H1 (cell line): ENCODE measurements around the gene PCDHGA1. TPM values are rescaled to one million over a fixed set of nuclear protein-coding genes. Genes with fewer than 3 reads are reported as not detected.

Source experiments
- CTCF ChIA-PET: fragments of 300-600 bp; sonication (Branson Sonifier 250); formaldehyde crosslinking; loops from one replicate; lab custom pipeline; 2021; ENCODE audit not compliant: partially characterized antibody; lab: Charles Lee
- POLR2A ChIA-PET: fragments of 300-600 bp; sonication (Branson Sonifier 250); formaldehyde crosslinking; loops from one replicate; lab custom pipeline; 2021; ENCODE audit warnings: inconsistent platforms; ENCODE audit not compliant: partially characterized antibody; lab: Charles Lee
- DNase-seq, 2 experiments: peaks; one replicate each; pipeline versions ENCODE4 v3.0.0 to v3.0.0-alpha.2; 2010 to 2022; ENCODE audit warnings: low spot score in 2 of 2, low read depth in 1 of 2, mixed read lengths in 1 of 2
- FAIRE-seq: peaks from 2 replicates; lab custom pipeline; 2011; peaks lifted over from hg19 to GRCh38; lab: Jason Lieb, UNC
- H2AFZ ChIP-seq: 2 replicates; pipeline ENCODE4 v1.8.1; 2012; ENCODE audit warnings: low read length, inconsistent platforms
- H2AK5ac ChIP-seq: 2 replicates; pipeline ENCODE4 v1.6.1; 2013; ENCODE audit warnings: low read depth, low read length
- H2BK120ac ChIP-seq: replicated peaks from 2 replicates; pipeline ENCODE3; 2013; ENCODE audit warnings: low read depth, low read length, inconsistent platforms
- H2BK12ac ChIP-seq: 2 replicates; pipeline ENCODE4 v1.6.1; 2013; ENCODE audit warnings: low read depth, low read length
- H2BK15ac ChIP-seq: 2 replicates; pipeline ENCODE4 v1.6.1; 2013; ENCODE audit warnings: low read length
- H2BK20ac ChIP-seq: 2 replicates; pipeline ENCODE4 v1.6.1; 2013; ENCODE audit warnings: low read length
- H2BK5ac ChIP-seq: 2 replicates; pipeline ENCODE4 v1.6.1; 2013; ENCODE audit warnings: low read depth, low read length
- H3K14ac ChIP-seq: 2 replicates; pipeline ENCODE4 v1.6.1; 2013; ENCODE audit warnings: inconsistent platforms; ENCODE audit not compliant: insufficient read length
- H3K18ac ChIP-seq: 2 replicates; pipeline ENCODE4 v1.6.1; 2013; ENCODE audit warnings: low read length; ENCODE audit errors: extremely low read depth
- H3K23ac ChIP-seq: 2 replicates; pipeline ENCODE4 v1.6.1; 2013; ENCODE audit warnings: inconsistent platforms; ENCODE audit not compliant: insufficient read length
- H3K23me2 ChIP-seq: 2 replicates; pipeline ENCODE4 v1.6.1; 2013; ENCODE audit warnings: low read depth, low read length
- H3K27ac ChIP-seq: 2 replicates; pipeline ENCODE4 v1.6.1; 2011; ENCODE audit warnings: low read depth, low read length, inconsistent platforms
- H3K27me3 ChIP-seq, 4 experiments: replicated peaks in 1 of 4; 1 replicate in 1 of 4; 2 replicates in 3 of 4; pipeline versions ENCODE4 v1.6.1 to v1.8.1; 2011 to 2013; ENCODE audit warnings: low read length in 3 of 4, mild to moderate bottlenecking in 3 of 4, inconsistent platforms in 2 of 4, mixed read lengths in 2 of 4, moderate library complexity in 1 of 4; ENCODE audit not compliant: control insufficient read depth in 3 of 4, insufficient read depth in 3 of 4; ENCODE audit errors: extremely low read depth in 1 of 4
- H3K36me3 ChIP-seq, 4 experiments: 2 replicates each; pipeline versions ENCODE4 v1.6.1 to v1.8.1; 2011 to 2013; ENCODE audit warnings: mild to moderate bottlenecking in 4 of 4, low read length in 3 of 4, moderate library complexity in 2 of 4, control low read depth in 1 of 4, inconsistent platforms in 1 of 4; ENCODE audit not compliant: insufficient read depth in 4 of 4, control insufficient read depth in 2 of 4
- H3K4ac ChIP-seq: replicated peaks from 2 replicates; pipeline ENCODE3; 2013; ENCODE audit warnings: low read length, low read depth, mixed read lengths, inconsistent platforms; ENCODE audit not compliant: insufficient read length
- H3K4me1 ChIP-seq, 4 experiments: replicated peaks in 1 of 4; 1 replicate in 1 of 4; 2 replicates in 3 of 4; pipeline versions ENCODE4 v1.6.1 to v1.8.1; 2011 to 2013; ENCODE audit warnings: low read length in 3 of 4, inconsistent platforms in 2 of 4, mixed read lengths in 1 of 4; ENCODE audit not compliant: insufficient read depth in 4 of 4, control insufficient read depth in 3 of 4
- H3K4me2 ChIP-seq, 2 experiments: 2 replicates each; pipeline versions ENCODE4 v1.6.1 to v1.8.1; 2011 to 2013; ENCODE audit warnings: low read depth in 2 of 2, low read length in 2 of 2, control low read depth in 1 of 2, inconsistent platforms in 1 of 2, mild to moderate bottlenecking in 1 of 2; ENCODE audit not compliant: insufficient read depth in 1 of 2
- H3K4me3 ChIP-seq, 4 experiments: fragments of 200-600, 300-600 bp in 1 of 4; sonication (generic), shearing (Covaris generic), sonication (Bioruptor Twin) in 1 of 4; 2 replicates each; pipeline versions ENCODE4 v1.5.1 to v1.8.1; 2011 to 2016; ENCODE audit warnings: low read length in 4 of 4, low read depth in 3 of 4, control low read depth in 2 of 4, inconsistent platforms in 2 of 4, mild to moderate bottlenecking in 2 of 4, mixed read lengths in 1 of 4, moderate library complexity in 1 of 4; ENCODE audit not compliant: insufficient read depth in 2 of 4; ENCODE audit errors: extremely low read depth in 1 of 4
- H3K56ac ChIP-seq: replicated peaks from 2 replicates; pipeline ENCODE3; 2013; ENCODE audit warnings: low read depth, mild to moderate bottlenecking, mixed read lengths, low read length, inconsistent platforms; ENCODE audit not compliant: insufficient read length
- H3K79me1 ChIP-seq: 2 replicates; pipeline ENCODE4 v1.6.1; 2013; ENCODE audit warnings: low read depth, low read length, control low read depth
- H3K79me2 ChIP-seq, 2 experiments: 2 replicates each; pipeline versions ENCODE4 v1.6.1 to v1.8.1; 2012 to 2013; ENCODE audit warnings: low read length in 2 of 2, mild to moderate bottlenecking in 2 of 2, inconsistent platforms in 1 of 2; ENCODE audit not compliant: insufficient read depth in 2 of 2, control insufficient read depth in 1 of 2
- H3K9ac ChIP-seq, 4 experiments: replicated peaks in 1 of 4; 1 replicate in 1 of 4; 2 replicates in 3 of 4; pipeline versions ENCODE4 v1.6.1 to v1.8.1; 2011 to 2013; ENCODE audit warnings: low read depth in 3 of 4, low read length in 3 of 4, control low read depth in 2 of 4, mild to moderate bottlenecking in 2 of 4, moderate library complexity in 2 of 4, inconsistent platforms in 1 of 4; ENCODE audit errors: extremely low read depth in 1 of 4
- H3K9me3 ChIP-seq, 2 experiments: 2 replicates each; pipeline versions ENCODE4 v1.6.1 to v1.8.1; 2012 to 2013; ENCODE audit warnings: mild to moderate bottlenecking in 2 of 2, moderate library complexity in 2 of 2, control low read depth in 1 of 2, inconsistent platforms in 1 of 2, low read depth in 1 of 2, low read length in 1 of 2, mixed read lengths in 1 of 2; ENCODE audit not compliant: insufficient read depth in 2 of 2
- H4K20me1 ChIP-seq, 2 experiments: replicated peaks in 1 of 2; 2 replicates each; pipeline versions ENCODE3 to v1.8.1; 2011 to 2013; ENCODE audit warnings: inconsistent platforms in 2 of 2, low read length in 2 of 2, mild to moderate bottlenecking in 1 of 2; ENCODE audit not compliant: insufficient read depth in 2 of 2, control insufficient read depth in 1 of 2
- H4K5ac ChIP-seq: 2 replicates; pipeline ENCODE4 v1.6.1; 2013; ENCODE audit warnings: low read length, low read depth, mixed read lengths, inconsistent platforms; ENCODE audit not compliant: insufficient read length
- H4K8ac ChIP-seq: 2 replicates; pipeline ENCODE4 v1.8.0; 2013; ENCODE audit warnings: mild to moderate bottlenecking, moderate library complexity, low read length, inconsistent platforms; ENCODE audit not compliant: insufficient read depth; ENCODE audit errors: extremely low read depth
- H4K91ac ChIP-seq: replicated peaks from 2 replicates; pipeline ENCODE3; 2013; ENCODE audit warnings: low read length, mixed read lengths, inconsistent platforms; ENCODE audit not compliant: insufficient read length
- ASH2L ChIP-seq: fragments of 200-600, 300-600 bp; sonication (generic); IDR thresholded peaks from one replicate; pipeline ENCODE4 v1.7.1; 2017; ENCODE audit warnings: low read length
- BRCA1 ChIP-seq: IDR thresholded peaks from 2 replicates; pipeline ENCODE4 v1.6.1; 2012; ENCODE audit warnings: low read depth, low read length, improper control_type of control experiment
- CBX8 ChIP-seq: fragments of 300-800, 300-1000 bp; sonication (generic); IDR thresholded peaks from 2 replicates; pipeline ENCODE4 v1.7.1; 2016; ENCODE audit warnings: low read depth, low read length, borderline replicate concordance
- CHD2 ChIP-seq: IDR thresholded peaks from 2 replicates; pipeline ENCODE4 v1.6.1; 2012; ENCODE audit warnings: low read length, improper control_type of control experiment
- EGR1 ChIP-seq: IDR thresholded peaks from 2 replicates; pipeline ENCODE4 v1.6.1; 2011; ENCODE audit warnings: low read depth, low read length, borderline replicate concordance
- JUN ChIP-seq: IDR thresholded peaks from 2 replicates; pipeline ENCODE4 v1.6.1; 2011; ENCODE audit warnings: low read depth, mild to moderate bottlenecking, improper control_type of control experiment, low read length
- MAFK ChIP-seq: IDR thresholded peaks from 2 replicates; pipeline ENCODE4 v1.6.1; 2012; ENCODE audit warnings: low read depth, mild to moderate bottlenecking, improper control_type of control experiment, low read length
- NANOG ChIP-seq: IDR thresholded peaks from 2 replicates; pipeline ENCODE4 v1.6.1; 2011; ENCODE audit warnings: low read length, low read depth, mild to moderate bottlenecking, inconsistent platforms; ENCODE audit not compliant: insufficient read depth, poor library complexity, severe bottlenecking
- RFX5 ChIP-seq: IDR thresholded peaks from 2 replicates; pipeline ENCODE4 v1.6.1; 2011; ENCODE audit warnings: low read depth, low read length, improper control_type of control experiment, borderline replicate concordance
- SAP30 ChIP-seq: fragments of 300-600 bp; sonication (generic); IDR thresholded peaks from 2 replicates; pipeline ENCODE4 v1.7.1; 2012; ENCODE audit warnings: low read length, moderate library complexity, mild to moderate bottlenecking, inconsistent platforms; ENCODE audit not compliant: insufficient read depth, insufficient replicate concordance
- SIRT6 ChIP-seq: IDR thresholded peaks from one replicate; pipeline ENCODE4 v1.7.1; 2012; ENCODE audit warnings: low read length, inconsistent platforms
- SP2 ChIP-seq: IDR thresholded peaks from 2 replicates; pipeline ENCODE4 v1.6.1; 2012; ENCODE audit warnings: mild to moderate bottlenecking, low read length, inconsistent platforms
- SP4 ChIP-seq: IDR thresholded peaks from 2 replicates; pipeline ENCODE4 v1.6.1; 2012; ENCODE audit warnings: low read length, inconsistent platforms
- TBP ChIP-seq: IDR thresholded peaks from 2 replicates; pipeline ENCODE4 v1.6.1; 2011; ENCODE audit warnings: low read depth, low read length, improper control_type of control experiment
- WGBS, 2 experiments: shearing (Covaris generic) in 1 of 2; methylation state at CpG; one replicate each; pipeline versions ENCODE4 v1.1.6 to v1.1.7; 2013 to 2015; ENCODE audit warnings: low lambda C conversion rate in 2 of 2, mixed read lengths in 2 of 2, inconsistent platforms in 1 of 2, low coverage in 1 of 2, missing lambda C conversion rate in 1 of 2; ENCODE audit not compliant: insufficient replicate concordance in 2 of 2, insufficient coverage in 1 of 2, insufficient read length in 1 of 2; ENCODE audit errors: extremely low coverage in 1 of 2, missing lambda C conversion rate in 1 of 2; 5-methylcytosine and 5-hydroxymethylcytosine counted together
- polyA plus RNA-seq, 7 experiments: library from polyadenylated mRNA; depleted of rRNA in 3 of 7; stranded (reverse) in 5 of 7; unstranded in 2 of 7; fragments of >200 nt in 5 of 7; fragments of 200-250 nt in 2 of 7; gene quantifications; 1 replicate in 5 of 7; 2 replicates in 1 of 7; 4 replicates in 1 of 7; pipeline versions ENCODE4 v1.2.1 to v1.2.3, GENCODE V29; 2011 to 2013; ENCODE audit warnings: missing spikeins in 2 of 7, mixed read lengths in 2 of 7
- total RNA-seq: library from RNA; stranded (reverse); fragmentation: NEBNext Ultra II Directional; extraction: Animal tissue kit (Norgen Biotek cat#: 25700); gene quantifications from 2 replicates; pipeline ENCODE4 v1.2.1, GENCODE V29; 2021
- TF ChIP-seq, protein P1 (sequence below): IDR thresholded peaks from 2 replicates; pipeline ENCODE4 v1.6.1; 2012; ENCODE audit warnings: inconsistent platforms

The PCDHGA1 gene
- total and polyA plus RNA-seq, 2 of the 8 experiments (the other 6 are each of a cell fraction or from before 2014, with no cell fraction given), result 0.57 to 0.89 TPM

DNA sequence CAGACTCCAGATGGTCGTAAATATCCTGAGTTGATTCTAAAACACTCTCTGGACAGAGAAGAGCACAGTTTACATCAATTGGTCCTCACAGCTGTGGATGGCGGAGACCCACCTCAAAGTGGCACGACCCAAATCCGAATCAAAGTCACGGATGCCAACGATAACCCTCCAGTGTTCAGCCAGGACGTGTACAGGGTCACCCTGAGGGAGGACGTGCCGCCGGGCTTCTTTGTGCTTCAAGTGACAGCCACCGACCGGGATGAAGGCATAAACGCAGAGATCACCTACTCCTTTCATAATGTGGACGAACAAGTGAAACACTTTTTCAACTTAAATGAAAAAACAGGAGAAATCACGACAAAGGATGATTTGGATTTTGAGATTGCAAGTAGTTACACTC, 30.4 kb downstream of the PCDHGA1 start:
- Histone ChIP-seq H4K91ac (no peak overlapping the region), H3K4me2 (no peak overlapping the region), H2BK12ac (no peak overlapping the region), H2AFZ (no peak overlapping the region), H4K8ac (no peak overlapping the region), H3K27ac (no peak overlapping the region), H3K4me1 (peaks cover 0 to 3% (median under 1%) of the 10 kb centered on the region in 4 experiments; a peak in 1 of 7 replicates), H4K5ac (no peak overlapping the region), H2BK120ac (no peak overlapping the region), H3K56ac (no peak overlapping the region), H2BK20ac (no peak overlapping the region), H3K36me3 (peaks cover 0 to 8% (median 3%) of the 10 kb centered on the region in 4 experiments; a peak in 4 of 8 replicates), H3K27me3 (no peaks in the 10 kb centered on the region), H3K23ac (no peak overlapping the region), H3K9ac (no peak overlapping the region), H3K23me2 (no peaks in the 10 kb centered on the region), H2BK5ac (no peak overlapping the region), H4K20me1 (no peaks in the 10 kb centered on the region), H3K4me3 (no peak overlapping the region), H3K79me2 (no peaks in the 10 kb centered on the region), H3K14ac (no peak overlapping the region), H3K18ac (no peak overlapping the region), H3K4ac (no peak overlapping the region), H2BK15ac (no peak overlapping the region), H3K9me3 (peaks cover 43 to 56% of the 10 kb centered on the region in 2 experiments), H2AK5ac (no peak overlapping the region), H3K79me1 (no peaks in the 10 kb centered on the region)
- DNase-seq, result no peak
- POLR2A ChIA-PET, result interaction anchor here (1.1 kb wide), 1 partner anchor 48 kb away, joined by 3 read pairs; no protein-coding TSS in a partner anchor
- 91% methylated on average over 15 of the region's 15 CpGs; no CpG with 5 or more reads in 1 of the 2 experiments for WGBS, 2 experiments
- CTCF ChIA-PET, result interaction anchor here (0.7 to 3.4 kb wide), 22 partner anchors 9 to 204 kb away, joined by 3 to 20 read pairs (median 4); partner anchors contain the start of genes PCDHB14, PCDHB15, PCDHB16 and PCDHGA11
- no peak for FAIRE-seq
- TF ChIP-seq SP2 (no peak), EGR1 (no peak), TBP (no peak), MAFK (no peak), BRCA1 (no peak), NANOG (no peak), SAP30 (no peak), SP4 (no peak), CBX8 (no peak), CHD2 (no peak), SIRT6 (no peak), RFX5 (no peak), JUN (no peak), ASH2L (no peak)
- TF ChIP-seq, protein P1, sequence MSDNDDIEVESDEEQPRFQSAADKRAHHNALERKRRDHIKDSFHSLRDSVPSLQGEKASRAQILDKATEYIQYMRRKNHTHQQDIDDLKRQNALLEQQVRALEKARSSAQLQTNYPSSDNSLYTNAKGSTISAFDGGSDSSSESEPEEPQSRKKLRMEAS, result no peak
